ENCODE data around the gene TASP1.

DNA sequence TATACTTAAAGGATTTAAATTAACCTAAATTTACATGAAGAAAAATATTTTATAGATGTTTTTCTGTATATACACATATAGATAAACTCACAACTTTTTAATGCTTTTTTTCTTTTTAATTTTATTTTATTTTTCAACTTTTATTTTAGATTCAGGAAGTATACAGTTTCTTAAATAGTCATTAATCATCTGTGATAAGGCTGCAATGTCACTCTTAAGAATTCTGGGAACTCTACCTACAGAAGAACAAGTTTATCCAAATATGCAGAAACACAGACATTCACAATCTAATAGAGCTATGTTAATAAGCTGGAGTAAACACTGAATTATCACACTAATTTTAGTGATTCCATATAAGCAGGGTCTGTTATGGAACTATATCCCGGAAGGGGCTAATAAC lies 181.2 kb downstream of the TASP1 start:
- TF ChIP-seq EZH2 (IDR thresholded peaks at IDR 0.05; ENCODE audit: insufficient read depth, poor library complexity, severe bottlenecking): no peak
- no peak for TF ChIP-seq EZH2phosphoT487 (IDR thresholded peaks at IDR 0.05; ENCODE audit: insufficient read depth, low read depth)
